HG02938 (cell line): ENCODE results near the gene HBG2.
A peak's percentile ranks its signal among the peaks of the same experiment; 100 is the strongest.
"Not testable (repeated sequence)": the region's sequence is repeated elsewhere in the genome, so short reads cannot be mapped to it uniquely, and the experiment has no call there.

Experiments used
- ATAC-seq: cut with Tn5 transposase; IDR thresholded peaks from one replicate; pipeline ENCODE4 v1.9.1; 2021; ENCODE audit warnings: mild to moderate bottlenecking, moderate library complexity; ENCODE audit not compliant: unreplicated experiment

Gene HBG2

DNA sequence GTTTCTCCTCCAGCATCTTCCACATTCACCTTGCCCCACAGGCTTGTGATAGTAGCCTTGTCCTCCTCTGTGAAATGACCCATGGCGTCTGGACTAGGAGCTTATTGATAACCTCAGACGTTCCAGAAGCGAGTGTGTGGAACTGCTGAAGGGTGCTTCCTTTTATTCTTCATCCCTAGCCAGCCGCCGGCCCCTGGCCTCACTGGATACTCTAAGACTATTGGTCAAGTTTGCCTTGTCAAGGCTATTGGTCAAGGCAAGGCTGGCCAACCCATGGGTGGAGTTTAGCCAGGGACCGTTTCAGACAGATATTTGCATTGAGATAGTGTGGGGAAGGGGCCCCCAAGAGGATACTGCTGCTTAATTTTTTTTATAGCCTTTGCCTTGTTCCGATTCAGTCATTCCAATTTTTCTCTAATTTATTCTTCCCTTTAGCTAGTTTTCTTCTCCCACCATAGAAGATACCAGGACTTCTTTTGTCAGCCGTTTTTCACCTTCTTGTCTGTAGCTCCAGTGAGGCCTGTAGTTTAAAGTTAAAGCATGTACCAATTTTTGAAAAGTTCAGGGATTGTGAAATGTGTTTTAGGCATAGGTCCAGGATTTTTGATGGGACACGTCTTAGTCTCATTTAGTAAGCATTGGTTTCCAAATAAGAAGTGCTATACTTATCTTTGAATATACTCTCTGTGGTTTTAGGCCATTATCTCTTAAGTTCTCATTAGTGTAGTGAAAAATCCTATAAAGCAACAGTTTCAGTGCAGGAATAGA lies at the start of gene HBG2:
HBG2 (minus strand) TSS at position 136 of the 768 bp plus-strand sequence; CDS start at position 83, 53 bp downstream.
- not testable (repeated sequence) for ATAC-seq

DNA sequence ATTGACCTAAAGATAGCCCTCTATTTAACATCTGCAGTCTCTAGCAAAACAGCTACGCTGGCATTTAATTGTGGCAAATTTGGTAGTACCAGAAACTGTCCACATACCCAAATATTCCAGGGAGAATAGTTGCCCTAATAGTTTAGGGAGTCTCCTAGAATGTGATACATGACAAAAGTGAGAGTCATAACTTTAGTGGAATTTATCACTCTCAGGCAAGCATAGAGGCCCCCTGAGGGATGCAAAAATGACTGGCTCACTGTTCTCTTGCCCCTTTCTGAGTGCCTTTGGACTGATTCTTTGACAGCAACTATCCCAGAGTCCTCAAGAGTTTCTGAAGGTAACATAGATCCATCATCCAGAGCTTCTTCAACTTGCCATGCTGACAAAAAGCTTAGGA lies 49.5 kb upstream of the HBG2 start:
- no peak for ATAC-seq

DNA sequence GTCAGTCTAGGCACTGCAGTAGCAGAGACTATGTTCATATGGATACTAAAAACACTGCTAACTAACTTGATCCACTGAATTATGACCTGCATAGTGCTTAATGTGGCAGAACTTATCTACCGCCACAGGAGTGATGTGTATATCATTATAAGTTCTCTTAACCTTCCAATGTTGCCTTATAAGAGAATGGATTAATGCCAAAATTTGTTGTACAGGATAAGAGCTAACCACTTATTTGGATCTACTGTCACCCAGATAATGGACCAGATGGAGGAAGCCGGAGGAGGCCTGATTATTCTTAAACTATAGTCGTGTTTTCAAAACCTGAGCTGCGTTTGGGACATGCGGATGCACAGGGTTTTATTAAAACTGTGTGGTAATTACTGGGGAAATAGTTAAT lies 49.0 kb upstream of the HBG2 start:
- ATAC-seq, result no peak

DNA sequence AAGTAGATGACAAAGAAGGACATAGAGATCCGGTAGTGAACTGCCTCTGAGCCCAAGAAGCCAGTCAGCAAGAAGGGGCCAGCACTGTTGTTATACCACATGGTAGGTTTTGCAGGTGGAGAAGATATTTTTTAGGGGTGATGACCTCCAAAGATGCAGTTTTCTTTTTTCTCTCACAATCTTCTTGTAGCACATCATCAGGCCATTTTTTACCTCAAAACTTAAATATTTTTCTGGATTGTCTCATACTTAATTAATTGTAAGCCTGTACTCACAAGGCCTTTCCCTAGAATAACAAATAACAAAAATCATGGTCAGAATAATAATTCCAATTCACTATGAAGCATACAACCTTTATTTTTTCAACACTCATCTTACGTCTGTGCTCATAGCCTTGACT lies 47.3 kb upstream of the HBG2 start, which contains the start of gene OR51B4:
OR51B4 (minus strand) TSS at position 101 of the 400 bp plus-strand sequence; CDS start at position 101, 0 bp downstream.
- no peak for ATAC-seq

DNA sequence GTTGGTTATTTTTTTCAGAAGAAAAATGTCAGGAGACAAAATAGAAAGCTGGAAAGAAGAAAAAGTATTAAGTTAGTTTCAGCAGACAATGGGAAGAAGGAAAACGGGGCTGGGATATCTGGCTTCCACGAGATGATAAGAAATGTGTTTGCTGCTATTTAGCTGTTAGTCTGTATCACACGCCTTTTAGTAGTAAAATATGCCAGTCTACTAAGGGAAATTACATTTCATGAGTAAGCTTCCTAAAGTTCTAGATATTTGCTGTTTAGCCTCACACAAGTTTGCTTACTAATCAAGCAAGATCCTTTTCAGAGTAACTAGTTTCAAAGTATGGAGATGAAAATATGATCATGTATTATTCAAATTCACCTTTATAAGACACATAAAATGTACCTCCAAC lies 45.7 kb upstream of the HBG2 start:
- no peak for ATAC-seq

DNA sequence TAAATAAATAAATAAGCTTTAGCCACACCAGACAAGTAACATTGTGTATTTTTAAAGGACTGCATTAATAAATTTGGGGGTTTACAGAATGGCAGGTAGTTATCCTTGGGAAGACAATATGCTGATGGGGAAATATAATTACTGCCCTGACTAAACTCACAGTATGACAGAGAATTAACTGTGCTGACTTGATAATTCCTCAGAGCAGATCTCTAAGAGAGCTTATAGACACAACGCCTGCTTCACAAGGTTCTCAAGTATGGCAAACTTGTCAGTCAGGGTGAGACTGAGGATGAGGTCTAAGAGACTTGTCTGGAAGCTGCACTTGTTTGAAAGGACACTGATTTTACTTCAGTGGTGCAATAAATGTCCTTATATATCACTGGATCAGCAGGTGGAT lies 43.9 kb upstream of the HBG2 start:
- no peak for ATAC-seq

DNA sequence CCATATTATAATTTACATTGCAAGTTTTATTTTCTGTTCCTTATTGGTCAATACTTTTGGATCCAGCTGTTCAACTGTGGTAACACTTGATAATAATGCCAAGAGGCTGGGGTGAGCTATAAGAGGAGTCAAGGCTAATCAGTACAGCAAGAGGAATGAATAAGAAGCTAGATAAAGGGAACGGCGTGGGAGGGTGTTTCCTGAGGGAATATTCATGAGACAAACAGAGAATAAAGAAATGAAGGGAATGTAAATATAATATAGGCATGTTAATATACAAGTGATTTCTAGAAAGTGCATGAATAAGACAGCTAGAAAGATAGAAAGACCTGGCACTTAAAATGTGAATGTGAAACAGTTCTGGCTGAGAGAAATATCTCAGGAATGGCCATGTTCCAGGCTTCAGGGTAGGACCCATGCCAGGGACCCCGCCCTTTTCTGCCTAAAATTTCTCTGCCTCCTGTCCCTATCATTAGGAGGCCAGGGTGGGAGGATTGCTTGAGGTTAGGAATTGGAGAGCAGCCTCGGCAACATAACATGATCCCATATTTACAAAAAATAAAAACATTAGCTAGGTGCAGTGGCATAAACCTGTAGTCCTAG lies 43.2 kb upstream of the HBG2 start:
- no peak for ATAC-seq

DNA sequence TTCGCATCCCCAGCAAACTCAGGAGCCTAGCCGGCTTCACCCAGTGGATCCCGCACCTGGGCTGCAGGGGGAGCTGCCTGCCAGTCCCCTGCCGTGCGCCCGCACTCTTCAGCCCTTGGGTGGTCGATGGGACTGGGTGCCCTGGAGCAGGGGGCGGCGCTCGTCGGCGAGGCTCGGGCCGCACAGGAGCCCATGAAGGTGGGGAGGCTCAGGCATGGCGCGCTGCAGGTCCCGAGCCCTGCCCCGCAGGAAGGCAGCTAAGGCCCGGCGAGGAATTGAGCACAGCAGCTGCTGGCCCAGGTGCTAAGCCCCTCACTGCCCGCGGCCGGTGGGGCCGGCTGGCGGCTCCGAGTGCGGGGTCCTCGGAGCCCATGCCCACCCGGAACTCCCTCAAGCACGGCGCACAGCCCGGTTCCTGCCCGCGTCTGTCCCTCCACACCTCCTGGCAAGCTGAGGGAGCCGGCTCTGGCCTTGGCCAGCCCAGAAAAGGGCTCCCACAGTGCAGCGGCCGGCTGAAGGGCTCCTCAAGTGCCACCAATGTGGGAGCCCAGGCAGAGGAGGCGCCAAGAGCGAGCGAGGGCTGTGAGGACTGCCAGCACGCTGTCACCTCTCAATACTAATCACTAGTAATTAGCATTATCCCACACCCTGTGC lies 39.9 kb upstream of the HBG2 start:
- not testable (repeated sequence) for ATAC-seq

DNA sequence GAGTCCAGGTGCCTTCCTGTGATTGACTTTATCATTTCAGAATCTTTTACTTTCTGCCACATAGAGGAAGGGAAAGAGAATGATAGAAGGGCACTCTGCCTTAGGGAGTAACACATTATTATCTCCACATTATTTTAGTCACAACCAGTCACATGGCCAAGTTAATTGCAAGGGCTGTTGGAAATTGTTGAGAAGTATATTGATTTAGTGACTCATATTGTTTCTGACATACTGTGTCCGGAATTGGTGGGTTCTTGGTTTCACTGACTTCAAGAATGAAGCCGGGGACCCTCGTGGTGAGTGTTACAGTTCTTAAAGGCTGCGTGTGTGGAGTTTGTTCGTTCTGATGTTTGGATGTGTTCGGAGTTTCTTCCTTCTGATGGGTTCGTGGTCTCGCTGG lies 38.4 kb upstream of the HBG2 start:
- ATAC-seq, result no peak

DNA sequence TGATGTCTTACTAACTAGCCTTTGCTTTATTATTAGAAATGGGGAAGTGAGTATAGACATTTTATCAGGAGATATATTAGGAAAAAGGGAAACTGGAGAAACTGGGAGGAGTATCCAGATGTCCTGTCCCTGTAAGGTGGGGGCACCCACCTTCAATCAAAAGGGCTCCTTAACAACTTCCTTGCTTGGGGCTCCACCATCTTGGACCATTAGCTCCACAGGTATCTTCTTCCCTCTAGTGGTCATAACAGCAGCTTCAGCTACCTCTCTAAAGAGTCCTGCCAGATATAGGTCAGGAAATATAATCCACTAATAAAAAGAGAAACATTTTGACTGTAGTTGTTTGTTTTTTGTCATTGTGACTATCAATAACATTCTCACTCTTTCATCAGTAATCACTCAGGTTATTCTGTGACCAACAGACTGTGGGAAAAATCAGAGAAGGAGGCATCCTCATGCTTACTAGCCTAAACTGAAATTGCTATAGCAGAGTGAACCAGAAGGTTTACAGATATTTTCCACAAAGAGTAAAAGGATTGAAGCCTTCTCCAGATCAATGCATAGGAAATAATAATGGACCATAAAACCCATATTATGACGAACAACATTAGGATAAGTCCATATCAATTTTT lies 36.7 kb upstream of the HBG2 start:
- ATAC-seq, result peak; percentile 89

DNA sequence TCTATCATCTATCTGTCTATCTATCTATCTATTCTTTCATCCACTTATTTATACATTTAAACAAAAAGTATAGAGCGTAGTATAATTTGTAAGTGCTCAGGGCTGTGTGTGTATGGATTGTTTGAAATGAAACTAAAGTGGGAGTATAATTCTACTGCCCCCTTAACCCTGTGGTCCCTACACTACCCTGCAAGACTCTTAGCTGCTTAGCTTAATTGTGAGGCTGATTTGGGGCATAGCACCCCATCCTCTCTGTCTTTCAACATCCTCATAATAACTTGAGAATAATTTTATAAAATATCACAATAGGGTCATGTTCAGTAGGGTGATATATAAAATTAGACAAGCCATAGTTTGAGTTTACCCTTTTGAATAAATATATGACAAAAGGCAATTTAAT lies 35.5 kb upstream of the HBG2 start:
- ATAC-seq, result no peak

DNA sequence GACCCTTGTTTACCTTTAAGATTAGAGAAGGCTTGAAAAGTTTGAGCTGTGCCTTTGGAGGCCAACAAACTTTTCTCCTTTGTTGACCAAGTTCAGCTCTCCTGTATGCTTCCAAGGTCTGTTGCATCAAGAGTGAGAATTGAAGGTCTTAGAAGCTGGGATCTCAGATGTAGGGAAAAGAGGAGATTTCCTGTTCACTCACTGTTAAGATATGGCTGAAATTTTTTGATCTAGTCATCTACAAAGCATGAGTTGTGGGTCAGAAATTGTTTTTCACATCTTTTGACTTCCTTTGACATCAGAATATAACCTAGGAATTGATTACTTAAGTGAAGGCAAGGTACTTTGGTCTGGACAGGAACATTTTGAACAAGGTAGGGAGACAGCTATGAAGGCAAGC lies 35.1 kb upstream of the HBG2 start:
- no peak for ATAC-seq

DNA sequence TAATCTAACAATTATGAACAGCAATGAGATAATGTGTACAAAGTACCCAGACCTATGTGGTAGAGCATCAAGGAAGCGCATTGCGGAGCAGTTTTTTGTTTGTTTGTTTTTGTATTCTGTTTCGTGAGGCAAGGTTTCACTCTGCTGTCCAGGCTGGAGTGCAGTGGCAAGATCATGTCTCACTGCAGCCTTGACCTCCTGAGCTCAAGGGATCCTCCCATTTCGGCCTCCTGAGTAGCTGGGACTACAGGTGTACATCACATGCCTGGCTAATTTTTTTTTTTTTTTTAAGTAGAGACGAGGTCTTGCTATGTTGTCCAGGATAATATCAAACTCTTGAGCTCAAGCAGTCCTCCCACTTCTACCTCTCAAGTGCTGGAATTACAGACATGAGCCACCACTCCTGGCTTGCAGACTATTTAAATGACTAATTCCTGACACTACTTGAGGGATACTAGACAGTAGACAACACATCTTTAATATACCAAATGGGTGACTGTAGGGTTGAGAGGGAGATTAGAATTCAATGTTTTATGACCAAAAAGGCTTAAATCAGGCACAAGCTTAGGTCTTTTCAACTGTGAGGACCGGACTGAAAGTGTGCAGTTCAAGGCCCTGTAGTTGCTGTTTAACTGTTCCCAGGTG lies 34.4 kb upstream of the HBG2 start:
- ATAC-seq, result no peak

DNA sequence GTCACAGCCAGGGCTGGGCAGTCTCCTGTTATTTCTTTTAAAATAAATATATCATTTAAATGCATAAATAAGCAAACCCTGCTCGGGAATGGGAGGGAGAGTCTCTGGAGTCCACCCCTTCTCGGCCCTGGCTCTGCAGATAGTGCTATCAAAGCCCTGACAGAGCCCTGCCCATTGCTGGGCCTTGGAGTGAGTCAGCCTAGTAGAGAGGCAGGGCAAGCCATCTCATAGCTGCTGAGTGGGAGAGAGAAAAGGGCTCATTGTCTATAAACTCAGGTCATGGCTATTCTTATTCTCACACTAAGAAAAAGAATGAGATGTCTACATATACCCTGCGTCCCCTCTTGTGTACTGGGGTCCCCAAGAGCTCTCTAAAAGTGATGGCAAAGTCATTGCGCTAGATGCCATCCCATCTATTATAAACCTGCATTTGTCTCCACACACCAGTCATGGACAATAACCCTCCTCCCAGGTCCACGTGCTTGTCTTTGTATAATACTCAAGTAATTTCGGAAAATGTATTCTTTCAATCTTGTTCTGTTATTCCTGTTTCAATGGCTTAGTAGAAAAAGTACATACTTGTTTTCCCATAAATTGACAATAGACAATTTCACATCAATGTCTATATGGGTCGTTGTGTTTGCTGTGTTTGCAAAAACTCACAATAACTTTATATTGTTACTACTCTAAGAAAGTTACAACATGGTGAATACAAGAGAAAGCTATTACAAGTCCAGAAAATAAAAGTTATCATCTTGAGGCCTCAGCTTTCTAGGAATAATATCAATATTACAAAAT lies 33.7 kb upstream of the HBG2 start:
- no peak for ATAC-seq

DNA sequence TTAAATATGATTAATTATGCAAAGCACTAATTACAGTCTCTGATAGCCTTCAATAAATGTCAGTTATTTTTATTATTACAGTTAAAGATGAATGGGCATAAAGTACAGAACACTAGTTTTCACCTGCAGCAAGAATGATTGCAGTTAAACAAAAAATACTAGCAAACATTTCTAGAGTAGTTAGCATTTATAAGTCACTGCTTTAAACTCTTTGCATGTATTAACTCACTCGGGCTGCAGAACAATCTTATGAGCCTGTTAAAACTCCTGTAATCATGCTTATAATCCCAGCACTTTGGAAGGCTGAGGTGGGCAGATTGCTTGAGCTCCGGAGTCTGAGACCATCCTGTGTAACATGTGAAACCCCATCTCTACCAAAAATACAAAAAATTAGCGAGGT lies 32.3 kb upstream of the HBG2 start:
- no peak for ATAC-seq

DNA sequence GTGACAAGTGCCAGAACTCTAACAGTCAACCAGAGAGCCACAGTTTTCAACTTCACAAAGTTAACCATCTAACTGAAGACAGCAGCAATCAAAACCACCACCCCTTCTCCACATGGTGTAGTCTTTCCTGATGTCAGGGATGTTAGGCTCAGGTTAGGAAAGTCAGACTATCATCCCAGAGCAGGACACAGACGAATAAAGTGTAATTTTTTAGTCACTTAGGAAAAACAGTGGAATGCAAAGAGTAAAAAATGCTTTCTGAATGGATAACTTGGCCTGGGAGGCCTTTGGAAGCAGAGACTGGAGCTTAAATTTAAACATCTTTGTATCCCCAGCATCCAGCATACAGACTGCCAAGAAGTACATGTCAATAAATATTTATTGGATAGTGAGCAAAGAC lies 31.8 kb upstream of the HBG2 start:
- ATAC-seq, result no peak

DNA sequence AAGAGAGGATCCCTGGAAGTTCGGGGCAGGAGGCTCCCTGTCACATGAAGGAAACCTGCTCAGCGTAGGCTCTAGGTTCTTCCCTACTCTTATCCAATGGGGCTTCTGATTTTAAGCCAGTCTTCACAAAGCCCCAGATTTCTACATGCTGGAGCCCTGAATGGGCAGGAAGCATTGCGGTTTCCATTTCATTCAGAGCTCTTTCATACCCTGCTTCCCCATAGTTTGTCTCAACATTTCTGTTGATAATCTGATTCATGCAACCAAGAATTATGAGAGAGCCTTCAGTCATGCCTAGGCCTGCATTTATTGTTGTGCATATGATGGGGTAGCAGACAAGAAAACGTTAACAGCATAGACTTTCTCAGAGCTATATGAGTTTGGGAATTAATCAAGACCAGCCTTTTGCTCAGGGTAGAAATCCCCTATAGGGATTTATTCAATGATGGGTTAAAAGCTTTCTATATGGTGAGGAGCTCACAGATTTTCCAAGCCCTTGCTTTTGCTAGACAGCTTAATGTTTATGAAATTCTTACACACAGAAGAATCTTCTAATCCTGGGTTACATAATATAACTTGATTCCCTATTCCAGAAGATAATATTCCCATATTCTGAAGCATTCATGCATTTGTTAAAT lies 31.2 kb upstream of the HBG2 start:
- no peak for ATAC-seq

DNA sequence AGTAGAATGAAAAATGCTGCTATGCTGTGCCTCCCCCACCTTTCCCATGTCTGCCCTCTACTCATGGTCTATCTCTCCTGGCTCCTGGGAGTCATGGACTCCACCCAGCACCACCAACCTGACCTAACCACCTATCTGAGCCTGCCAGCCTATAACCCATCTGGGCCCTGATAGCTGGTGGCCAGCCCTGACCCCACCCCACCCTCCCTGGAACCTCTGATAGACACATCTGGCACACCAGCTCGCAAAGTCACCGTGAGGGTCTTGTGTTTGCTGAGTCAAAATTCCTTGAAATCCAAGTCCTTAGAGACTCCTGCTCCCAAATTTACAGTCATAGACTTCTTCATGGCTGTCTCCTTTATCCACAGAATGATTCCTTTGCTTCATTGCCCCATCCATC lies 30.1 kb upstream of the HBG2 start:
- no peak for ATAC-seq

DNA sequence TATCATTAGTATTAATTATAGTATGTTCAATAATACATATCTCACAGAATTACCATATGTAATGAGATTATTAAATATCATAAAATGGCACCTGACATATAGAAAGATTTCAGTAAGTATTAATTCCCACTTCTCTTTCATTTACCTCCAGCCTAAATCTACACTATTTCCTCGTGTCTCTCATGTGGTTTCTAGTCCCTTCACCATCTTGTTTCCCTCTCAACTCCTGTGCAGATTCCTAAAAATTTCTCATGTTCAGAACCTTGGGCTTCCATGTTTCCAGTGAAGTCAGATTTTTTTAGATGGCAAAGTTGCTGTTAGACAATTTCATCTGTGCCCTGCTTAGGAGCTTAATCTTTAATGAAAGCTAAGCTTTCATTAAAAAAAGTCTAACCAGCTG lies 29.3 kb upstream of the HBG2 start:
- no peak for ATAC-seq

DNA sequence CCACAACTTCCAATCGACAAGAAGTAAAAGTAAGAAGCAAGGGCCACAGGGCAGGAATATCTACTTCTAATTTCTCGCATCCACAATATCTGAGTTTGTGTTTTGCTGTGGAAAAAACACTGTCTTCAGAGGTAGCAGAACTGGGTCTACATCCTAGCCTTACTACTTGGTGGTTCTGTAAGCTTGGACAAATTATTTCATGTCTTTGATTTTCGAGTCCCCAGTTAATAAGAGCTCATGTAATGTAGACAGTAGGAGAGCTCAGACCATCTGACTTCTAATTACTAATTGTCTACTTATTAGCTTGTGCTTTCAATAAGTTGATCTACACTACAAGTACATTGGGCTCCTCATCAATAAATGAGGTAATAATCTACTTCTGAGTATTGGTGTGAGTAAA lies 28.5 kb upstream of the HBG2 start:
- ATAC-seq, result no peak
